Brain microvascular endothelial cell (primary cell): ENCODE measurements around the gene ATP7B.

Source experiments
- DNase-seq: peaks from one replicate; pipeline ENCODE4 v3.0.0-alpha.2; 2020
- H3K27ac ChIP-seq: fragments of 250-450 bp; sonication (Bioruptor Pico); 2 replicates; pipeline ENCODE4 v1.5.1; 2020; ENCODE audit warnings: mild to moderate bottlenecking, moderate library complexity
- H3K27me3 ChIP-seq: fragments of 250-450 bp; sonication (Bioruptor Pico); replicated peaks from 2 replicates; pipeline ENCODE4 v1.5.1; 2020; ENCODE audit warnings: mild to moderate bottlenecking
- H3K36me3 ChIP-seq: fragments of 250-450 bp; sonication (Bioruptor Pico); replicated peaks from 2 replicates; pipeline ENCODE4 v1.5.1; 2020; ENCODE audit warnings: mild to moderate bottlenecking
- H3K4me3 ChIP-seq: 2 replicates; pipeline ENCODE4 v1.5.1; 2011; ENCODE audit warnings: low read depth, mild to moderate bottlenecking, control low read depth, low read length, moderate library complexity
- CTCF ChIP-seq: IDR thresholded peaks from 2 replicates; pipeline ENCODE4 v1.5.1; 2011; ENCODE audit warnings: low read depth, mild to moderate bottlenecking, moderate library complexity, low read length, control low read depth, inconsistent platforms; ENCODE audit errors: missing control alignments
- in situ Hi-C: cut with HindIII; loops from 2 replicates; pipeline ENCODE4 v1.10.0; 2017; ENCODE audit warnings: low sequenced_read_pairs, low pct_ligation_motif_present

The ATP7B gene

GRCh38 chr13:51945149-51945548, 66.1 kb downstream of the ATP7B start:
- Histone ChIP-seq H3K4me3 (no peak overlapping the region), H3K36me3 (no peaks in the 10 kb centered on the region), H3K27ac (no peak overlapping the region), H3K27me3 (no peaks in the 10 kb centered on the region)
- in situ Hi-C loops = no loop called here
- no peak for TF ChIP-seq CTCF
- no peak for DNase-seq

GRCh38 chr13:51944428-51944827, 66.8 kb downstream of the ATP7B start:
- in situ Hi-C loops = no loop called here
- no peak for TF ChIP-seq CTCF

GRCh38 chr13:51943721-51944120, 67.5 kb downstream of the ATP7B start:
- in situ Hi-C loops = no loop called here

More at GRCh38 chr13:51944428-51944827, 66.8 kb downstream of the ATP7B start:
- Histone ChIP-seq H3K27me3 (no peaks in the 10 kb centered on the region), H3K36me3 (no peaks in the 10 kb centered on the region), H3K27ac (no peak overlapping the region), H3K4me3 (no peak overlapping the region)
- DNase-seq = no peak

GRCh38 chr13:51942189-51942588, 69.1 kb downstream of the ATP7B start:
- Histone ChIP-seq H3K27ac (no peak overlapping the region), H3K4me3 (no peak overlapping the region), H3K27me3 (no peaks in the 10 kb centered on the region), H3K36me3 (no peaks in the 10 kb centered on the region)
- TF ChIP-seq CTCF = no peak
- in situ Hi-C loops = no loop called here
- DNase-seq = no peak

More at GRCh38 chr13:51943721-51944120, 67.5 kb downstream of the ATP7B start:
- Histone ChIP-seq H3K27me3 (no peaks in the 10 kb centered on the region), H3K27ac (no peak overlapping the region), H3K4me3 (no peak overlapping the region), H3K36me3 (no peaks in the 10 kb centered on the region)
- no peak for TF ChIP-seq CTCF
- DNase-seq = no peak

GRCh38 chr13:51938454-51938853, 72.8 kb downstream of the ATP7B start:
- in situ Hi-C loops = no loop called here
- Histone ChIP-seq H3K27ac (no peak overlapping the region), H3K36me3 (no peaks in the 10 kb centered on the region)

More at GRCh38 chr13:51938454-51938853, 72.8 kb downstream of the ATP7B start:
- no peak for DNase-seq
- Histone ChIP-seq H3K4me3 (no peak overlapping the region), H3K27me3 (no peaks in the 10 kb centered on the region)
- TF ChIP-seq CTCF = no peak
